HepG2 (cell line): Measurements from ENCODE around the gene CDK3.

Experiments
- CEBPB ChIP-seq: IDR thresholded peaks from 2 replicates; pipeline ENCODE4 v1.6.1; 2011; ENCODE audit warnings: low read depth, low read length, improper control_type of control experiment, borderline replicate concordance
- CREM ChIP-seq, 2 experiments: sonication (generic) in 1 of 2; formaldehyde crosslinking in 1 of 2; IDR thresholded peaks; 2 replicates each; pipeline versions ENCODE4 v1.4.0 to v1.6.1; 2016 to 2020; ENCODE audit warnings: antibody characterized with exemption in 1 of 2, mild to moderate bottlenecking in 1 of 2, missing genetic modification reagents in 1 of 2
- GABPB1 ChIP-seq: IDR thresholded peaks from 2 replicates; pipeline ENCODE4 v1.6.1; 2016; ENCODE audit warnings: mild to moderate bottlenecking, missing genetic modification reagents, moderate library complexity, missing compliant biosample characterization
- GTF2F1 ChIP-seq: fragments of 150-350 bp; IDR thresholded peaks from 2 replicates; pipeline ENCODE4 v1.6.1; 2014; ENCODE audit warnings: low read length
- HDAC2 ChIP-seq: sonication (generic); formaldehyde crosslinking; IDR thresholded peaks from 2 replicates; pipeline ENCODE4 v1.4.0; 2020; ENCODE audit warnings: missing genetic modification reagents
- SSRP1 ChIP-seq: IDR thresholded peaks from 2 replicates; pipeline ENCODE4 v1.6.1; 2016; ENCODE audit warnings: control low read depth
- ZBTB7A ChIP-seq: sonication (generic); formaldehyde crosslinking; IDR thresholded peaks from 2 replicates; pipeline ENCODE4 v1.8.0; 2022; ENCODE audit warnings: mild to moderate bottlenecking, missing genetic modification reagents
- ZNF121 ChIP-seq: sonication (generic); formaldehyde crosslinking; IDR thresholded peaks from 2 replicates; pipeline ENCODE4 v1.5.0; 2020; ENCODE audit warnings: mild to moderate bottlenecking, missing genetic modification reagents
- ZSCAN30 ChIP-seq: sonication (generic); formaldehyde crosslinking; IDR thresholded peaks from 2 replicates; pipeline ENCODE4 v1.5.0; 2020; ENCODE audit warnings: mild to moderate bottlenecking, missing genetic modification reagents
- TF ChIP-seq, protein P1 (sequence below): sonication (generic); formaldehyde crosslinking; IDR thresholded peaks from 2 replicates; pipeline ENCODE4 v1.5.0; 2020; ENCODE audit warnings: mild to moderate bottlenecking, missing genetic modification reagents, moderate library complexity
- TF ChIP-seq, protein P2 (sequence below): sonication (generic); formaldehyde crosslinking; conservative IDR thresholded peaks from 2 replicates; pipeline ENCODE4 v1.5.0; 2020; ENCODE audit warnings: missing genetic modification reagents
- TF ChIP-seq, protein P3 (sequence below): sonication (generic); formaldehyde crosslinking; IDR thresholded peaks from 2 replicates; pipeline ENCODE4 v1.4.0; 2020; ENCODE audit warnings: missing genetic modification reagents

DNA sequence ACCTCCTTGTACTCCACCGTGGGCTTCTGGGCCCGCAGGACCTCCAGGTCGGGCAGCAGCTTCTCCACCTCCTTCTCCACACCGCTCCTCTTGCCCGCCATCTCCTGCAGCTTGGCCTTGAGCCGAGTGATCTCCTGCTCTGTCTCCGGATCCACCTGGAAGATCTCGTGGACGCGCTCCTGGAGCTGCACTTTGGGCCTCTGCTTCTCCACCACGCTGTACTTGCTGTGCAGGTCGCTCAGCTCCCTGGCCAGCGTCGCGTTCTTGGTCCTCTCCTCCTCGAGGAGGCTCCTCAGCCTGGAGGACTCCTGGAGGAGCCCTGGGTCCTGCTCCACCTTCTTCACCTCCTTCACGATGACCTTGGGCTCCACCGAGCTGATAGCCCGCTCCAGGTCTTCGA is 8.8 kb downstream of the CDK3 start:
- TF ChIP-seq, protein P1, sequence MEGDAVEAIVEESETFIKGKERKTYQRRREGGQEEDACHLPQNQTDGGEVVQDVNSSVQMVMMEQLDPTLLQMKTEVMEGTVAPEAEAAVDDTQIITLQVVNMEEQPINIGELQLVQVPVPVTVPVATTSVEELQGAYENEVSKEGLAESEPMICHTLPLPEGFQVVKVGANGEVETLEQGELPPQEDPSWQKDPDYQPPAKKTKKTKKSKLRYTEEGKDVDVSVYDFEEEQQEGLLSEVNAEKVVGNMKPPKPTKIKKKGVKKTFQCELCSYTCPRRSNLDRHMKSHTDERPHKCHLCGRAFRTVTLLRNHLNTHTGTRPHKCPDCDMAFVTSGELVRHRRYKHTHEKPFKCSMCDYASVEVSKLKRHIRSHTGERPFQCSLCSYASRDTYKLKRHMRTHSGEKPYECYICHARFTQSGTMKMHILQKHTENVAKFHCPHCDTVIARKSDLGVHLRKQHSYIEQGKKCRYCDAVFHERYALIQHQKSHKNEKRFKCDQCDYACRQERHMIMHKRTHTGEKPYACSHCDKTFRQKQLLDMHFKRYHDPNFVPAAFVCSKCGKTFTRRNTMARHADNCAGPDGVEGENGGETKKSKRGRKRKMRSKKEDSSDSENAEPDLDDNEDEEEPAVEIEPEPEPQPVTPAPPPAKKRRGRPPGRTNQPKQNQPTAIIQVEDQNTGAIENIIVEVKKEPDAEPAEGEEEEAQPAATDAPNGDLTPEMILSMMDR (CRISPR knock-in tag) = no peak
- TF ChIP-seq HDAC2 (CRISPR knock-in tag) = no peak
- no peak for TF ChIP-seq CREM (IDR thresholded peaks at IDR 0.05)
- TF ChIP-seq CREM (CRISPR knock-in tag; IDR thresholded peaks at IDR 0.05) = no peak
- no peak for TF ChIP-seq SSRP1 (CRISPR knock-in tag)
- no peak for TF ChIP-seq ZSCAN30
- TF ChIP-seq, protein P2, sequence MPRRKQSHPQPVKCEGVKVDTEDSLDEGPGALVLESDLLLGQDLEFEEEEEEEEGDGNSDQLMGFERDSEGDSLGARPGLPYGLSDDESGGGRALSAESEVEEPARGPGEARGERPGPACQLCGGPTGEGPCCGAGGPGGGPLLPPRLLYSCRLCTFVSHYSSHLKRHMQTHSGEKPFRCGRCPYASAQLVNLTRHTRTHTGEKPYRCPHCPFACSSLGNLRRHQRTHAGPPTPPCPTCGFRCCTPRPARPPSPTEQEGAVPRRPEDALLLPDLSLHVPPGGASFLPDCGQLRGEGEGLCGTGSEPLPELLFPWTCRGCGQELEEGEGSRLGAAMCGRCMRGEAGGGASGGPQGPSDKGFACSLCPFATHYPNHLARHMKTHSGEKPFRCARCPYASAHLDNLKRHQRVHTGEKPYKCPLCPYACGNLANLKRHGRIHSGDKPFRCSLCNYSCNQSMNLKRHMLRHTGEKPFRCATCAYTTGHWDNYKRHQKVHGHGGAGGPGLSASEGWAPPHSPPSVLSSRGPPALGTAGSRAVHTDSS (CRISPR knock-in tag) = no peak
- TF ChIP-seq CEBPB = no peak
- no peak for TF ChIP-seq GTF2F1
- TF ChIP-seq, protein P3, sequence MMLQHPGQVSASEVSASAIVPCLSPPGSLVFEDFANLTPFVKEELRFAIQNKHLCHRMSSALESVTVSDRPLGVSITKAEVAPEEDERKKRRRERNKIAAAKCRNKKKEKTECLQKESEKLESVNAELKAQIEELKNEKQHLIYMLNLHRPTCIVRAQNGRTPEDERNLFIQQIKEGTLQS (CRISPR knock-in tag) = no peak
- no peak for TF ChIP-seq ZNF121 (CRISPR knock-in tag)
- TF ChIP-seq ZBTB7A (CRISPR knock-in tag) = no peak
- TF ChIP-seq GABPB1 (CRISPR knock-in tag) = no peak
